Ishikawa (cell line): ENCODE measurements around the gene PCDHGA2.

ENCODE experiments used
- EGR1 ChIP-seq: IDR thresholded peaks from 2 replicates; pipeline ENCODE4 v1.6.1; 2012
- RAD21 ChIP-seq: IDR thresholded peaks from 2 replicates; pipeline ENCODE4 v1.6.1; 2012; ENCODE audit warnings: low read depth
- REST ChIP-seq: IDR thresholded peaks from 2 replicates; pipeline ENCODE4 v1.6.1; 2012; ENCODE audit warnings: low read depth, mild to moderate bottlenecking
- TAF1 ChIP-seq: IDR thresholded peaks from 2 replicates; pipeline ENCODE4 v1.6.1; 2012; ENCODE audit warnings: low read depth, mild to moderate bottlenecking
- YY1 ChIP-seq: IDR thresholded peaks from 2 replicates; pipeline ENCODE4 v1.6.1; 2012; ENCODE audit warnings: low read depth

- no peak for TF ChIP-seq REST
- TF ChIP-seq EGR1: no peak
- TF ChIP-seq TAF1: no peak
- TF ChIP-seq YY1: no peak
- no peak for TF ChIP-seq RAD21
Measured at GRCh38 chr5:141298376-141298775, 40.2 kb upstream of the PCDHGA2 start.
